Esophagus muscularis mucosa (tissue), 4 donors: ENCODE data around the gene STON1. TPM values are rescaled to one million over a fixed set of nuclear protein-coding genes. Genes with fewer than 3 reads are reported as not detected.
A peak's percentile ranks its signal among the peaks of the same experiment; 100 is the strongest.

ENCODE experiments used
- DNase-seq: peaks from one replicate; pipeline ENCODE4 v3.0.0-alpha.2; 2017; ENCODE audit errors: extremely low spot score
- H3K27ac ChIP-seq, 4 donors: fragments of 200-600 bp; sonication (generic); replicated peaks in 1 of 4; 1 replicate in 3 of 4; 2 replicates in 1 of 4; pipeline ENCODE4 v1.5.1; 2016 to 2019; ENCODE audit warnings: mild to moderate bottlenecking in 1 of 4
- H3K27me3 ChIP-seq, 4 donors: fragments of 200-600 bp; sonication (generic); one replicate each; pipeline versions ENCODE4 v1.5.1 to v1.6.0; 2016 to 2019
- H3K36me3 ChIP-seq, 4 donors: fragments of 200-600 bp; sonication (generic); one replicate each; pipeline ENCODE4 v1.5.1; 2016 to 2019
- H3K4me1 ChIP-seq, 4 donors: fragments of 200-600 bp; sonication (generic); one replicate each; pipeline ENCODE4 v1.5.1; 2016 to 2019
- H3K4me3 ChIP-seq, 4 donors: fragments of 200-600 bp; sonication (generic); 1 replicate in 2 of 4; 2 replicates in 2 of 4; pipeline ENCODE4 v1.5.1; 2016 to 2019; ENCODE audit warnings: mild to moderate bottlenecking in 4 of 4, moderate library complexity in 1 of 4
- H3K9me3 ChIP-seq, 4 donors: fragments of 200-600 bp; sonication (generic); 1 replicate in 3 of 4; 2 replicates in 1 of 4; pipeline ENCODE4 v1.5.1; 2016 to 2019
- EP300 ChIP-seq: sonication (generic); formaldehyde crosslinking; IDR thresholded peaks from one replicate; pipeline ENCODE4 v1.6.1; 2017; ENCODE audit warnings: antibody characterized with exemption
- POLR2A ChIP-seq: fragments of 450-650 bp; IDR thresholded peaks from one replicate; pipeline ENCODE4 v1.6.1; 2017; ENCODE audit warnings: antibody characterized with exemption, moderate library complexity, mild to moderate bottlenecking, low read depth
- POLR2AphosphoS5 ChIP-seq, 2 donors: sonication (generic); formaldehyde crosslinking; IDR thresholded peaks; one replicate each; pipeline ENCODE4 v1.6.1; 2017; ENCODE audit warnings: antibody characterized with exemption in 2 of 2
- WGBS: methylation state at CpG from one replicate; pipeline ENCODE4 v1.1.5; 2018; 5-methylcytosine and 5-hydroxymethylcytosine counted together
- intact Hi-C: fragments of 100-400 bp; cut with DNase I; formaldehyde crosslinking; loops from one replicate; pipeline ENCODE4 v1.15.1; 2023
- total RNA-seq, 4 donors: library from RNA; depleted of rRNA; stranded (reverse); fragments of >200 nt; gene quantifications; one replicate each; pipeline versions ENCODE4 v1.1.0 to v1.2.1, GENCODE V29; 2016
- TF ChIP-seq, protein P1 (sequence below), 3 experiments: fragments of 200-600 bp in 2 of 3; fragments of 450-650 bp in 1 of 3; sonication (generic) in 2 of 3; IDR thresholded peaks; one replicate each; pipeline ENCODE4 v1.5.1; 2017 to 2019; ENCODE audit warnings: antibody characterized with exemption in 3 of 3, mild to moderate bottlenecking in 2 of 3, moderate library complexity in 1 of 3

Gene STON1
- total RNA-seq, 4 donors from 2014 or later, result 135 to 198 (median 168) TPM

DNA sequence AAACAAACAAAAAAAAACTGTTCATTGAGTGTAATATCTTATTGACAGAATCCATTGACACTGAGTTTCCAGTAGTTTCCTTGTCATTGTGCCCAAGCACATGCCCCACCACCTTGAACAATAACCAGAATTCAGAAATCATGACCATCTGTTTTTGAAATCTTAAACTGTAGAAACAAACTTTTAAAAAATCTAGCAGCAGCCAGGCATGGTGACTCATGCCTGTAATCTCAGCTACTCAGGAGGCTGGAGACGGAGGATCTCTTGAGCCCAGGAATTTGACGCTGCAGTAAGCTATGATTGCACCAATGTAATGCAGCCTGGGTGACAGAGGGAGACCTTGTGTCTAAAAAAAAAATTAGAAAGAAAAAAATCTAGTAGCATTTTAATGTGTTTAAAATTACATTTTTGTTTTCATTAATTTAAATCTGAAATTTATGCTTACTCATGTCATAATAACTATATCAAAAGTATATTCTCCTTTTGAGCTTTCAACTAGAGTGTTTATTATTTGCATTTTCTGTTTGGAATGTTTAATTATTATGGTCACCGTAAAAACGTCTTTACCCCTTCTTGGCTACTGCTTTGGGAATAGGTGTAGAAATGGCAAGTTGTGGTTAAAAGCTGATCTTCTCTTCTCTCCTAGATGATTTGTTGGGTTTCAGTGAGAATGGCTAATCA lies 25.2 kb upstream of the STON1 start:
- peaks cover 0 to 60% (median 36%) of the 10 kb centered on the region in 4 donors for H3K36me3 ChIP-seq
- DNase-seq, result no peak
- no peaks in the 10 kb centered on the region for H3K9me3 ChIP-seq
- H3K4me1 ChIP-seq, result peaks cover 17 to 24% (median 20%) of the 10 kb centered on the region in 4 donors
- H3K27me3 ChIP-seq, result no peaks in the 10 kb centered on the region
- intact Hi-C loops, result no loop called here
- WGBS, result 62% methylated on average over 4 of the region's 4 CpGs
- no peak overlapping the region for H3K4me3 ChIP-seq
- peak overlapping the region in 2 of 4 donors; percentile 21 to 34 for H3K27ac ChIP-seq
- TF ChIP-seq EP300 (no peak), POLR2A (no peak), POLR2AphosphoS5 (IDR thresholded peaks at IDR 0.05) (no peak)
- TF ChIP-seq, protein P1, sequence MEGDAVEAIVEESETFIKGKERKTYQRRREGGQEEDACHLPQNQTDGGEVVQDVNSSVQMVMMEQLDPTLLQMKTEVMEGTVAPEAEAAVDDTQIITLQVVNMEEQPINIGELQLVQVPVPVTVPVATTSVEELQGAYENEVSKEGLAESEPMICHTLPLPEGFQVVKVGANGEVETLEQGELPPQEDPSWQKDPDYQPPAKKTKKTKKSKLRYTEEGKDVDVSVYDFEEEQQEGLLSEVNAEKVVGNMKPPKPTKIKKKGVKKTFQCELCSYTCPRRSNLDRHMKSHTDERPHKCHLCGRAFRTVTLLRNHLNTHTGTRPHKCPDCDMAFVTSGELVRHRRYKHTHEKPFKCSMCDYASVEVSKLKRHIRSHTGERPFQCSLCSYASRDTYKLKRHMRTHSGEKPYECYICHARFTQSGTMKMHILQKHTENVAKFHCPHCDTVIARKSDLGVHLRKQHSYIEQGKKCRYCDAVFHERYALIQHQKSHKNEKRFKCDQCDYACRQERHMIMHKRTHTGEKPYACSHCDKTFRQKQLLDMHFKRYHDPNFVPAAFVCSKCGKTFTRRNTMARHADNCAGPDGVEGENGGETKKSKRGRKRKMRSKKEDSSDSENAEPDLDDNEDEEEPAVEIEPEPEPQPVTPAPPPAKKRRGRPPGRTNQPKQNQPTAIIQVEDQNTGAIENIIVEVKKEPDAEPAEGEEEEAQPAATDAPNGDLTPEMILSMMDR (IDR thresholded peaks at IDR 0.05), result no peak

DNA sequence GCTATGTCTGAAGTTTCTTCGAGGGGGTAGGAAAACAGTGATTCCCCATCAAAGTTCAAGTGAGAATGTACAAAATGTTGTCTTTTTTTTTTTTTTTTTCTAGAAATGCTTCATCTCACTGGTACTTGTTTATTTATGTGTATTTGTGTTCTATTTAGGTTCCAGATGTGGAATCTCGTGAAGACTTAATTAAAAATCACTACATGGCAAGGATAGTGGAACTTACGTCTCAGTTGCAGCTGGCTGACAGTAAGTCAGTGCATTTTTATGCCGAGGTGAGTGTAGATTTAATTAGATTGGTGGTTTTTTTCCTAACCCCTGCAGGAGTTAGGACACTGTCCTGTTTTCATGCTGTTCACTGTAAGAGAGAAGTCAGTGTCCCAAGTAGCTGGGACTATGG lies 22.8 kb upstream of the STON1 start:
- H3K36me3 ChIP-seq, result peaks cover 4 to 47% (median 28%) of the 10 kb centered on the region in 4 donors
- H3K27ac ChIP-seq, result no peak overlapping the region
- DNase-seq, result no peak
- TF ChIP-seq, protein P1 (IDR thresholded peaks at IDR 0.05), result no peak
- TF ChIP-seq POLR2AphosphoS5 (IDR thresholded peaks at IDR 0.05) (no peak), POLR2A (no peak), EP300 (no peak)
- no peak overlapping the region for H3K4me3 ChIP-seq
- no peaks in the 10 kb centered on the region for H3K27me3 ChIP-seq
- 82% methylated on average over 4 of the region's 4 CpGs for WGBS
- H3K4me1 ChIP-seq, result peaks cover 21 to 45% (median 38%) of the 10 kb centered on the region in 4 donors
- intact Hi-C loops, result no loop called here
- no peaks in the 10 kb centered on the region for H3K9me3 ChIP-seq

DNA sequence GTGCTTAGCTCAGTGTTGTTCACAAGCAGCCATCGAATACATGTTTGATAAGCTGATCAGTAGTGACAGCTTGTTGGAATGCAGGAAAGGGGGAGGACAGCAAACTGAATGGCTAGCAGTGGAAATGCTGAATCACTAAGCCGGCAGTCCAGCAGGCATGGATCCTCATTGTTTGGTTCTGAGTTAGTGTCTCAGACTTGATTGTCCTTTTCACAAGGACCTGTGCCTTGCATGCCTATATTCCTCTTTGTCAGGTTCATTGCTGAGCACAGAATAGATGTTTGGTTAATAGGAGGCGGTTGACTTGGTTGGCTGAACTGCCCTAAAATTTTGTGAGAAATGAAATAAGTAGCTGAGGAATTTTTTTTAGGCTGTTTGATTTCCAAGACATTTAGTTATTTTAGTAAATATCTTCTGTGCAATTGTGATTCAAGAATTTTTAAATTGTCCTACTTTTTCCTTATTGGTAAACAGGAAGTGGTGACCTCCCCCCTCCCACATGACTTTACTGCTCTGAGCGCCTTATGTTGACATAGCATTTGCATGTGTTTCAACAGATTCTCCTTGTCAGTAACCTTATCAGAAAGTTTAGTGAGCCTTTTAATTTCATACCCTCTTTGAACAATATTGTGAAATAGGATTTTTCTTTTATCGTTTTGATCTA lies 21.4 kb upstream of the STON1 start:
- WGBS, result 53% methylated on average over 5 of the region's 5 CpGs
- Histone ChIP-seq H3K36me3 (peaks cover 4 to 51% (median 31%) of the 10 kb centered on the region in 4 donors), H3K27ac (peak overlapping the region; percentile 73 to 90 (median 80)), H3K27me3 (no peaks in the 10 kb centered on the region), H3K9me3 (no peaks in the 10 kb centered on the region), H3K4me1 (peaks cover 21 to 49% (median 44%) of the 10 kb centered on the region in 4 donors), H3K4me3 (no peak overlapping the region)
- TF ChIP-seq EP300, result no peak
- TF ChIP-seq POLR2AphosphoS5 (IDR thresholded peaks at IDR 0.05), result peak; percentile 27 to 68
- TF ChIP-seq POLR2A, result no peak
- intact Hi-C loops, result no loop called here
- DNase-seq, result no peak

DNA sequence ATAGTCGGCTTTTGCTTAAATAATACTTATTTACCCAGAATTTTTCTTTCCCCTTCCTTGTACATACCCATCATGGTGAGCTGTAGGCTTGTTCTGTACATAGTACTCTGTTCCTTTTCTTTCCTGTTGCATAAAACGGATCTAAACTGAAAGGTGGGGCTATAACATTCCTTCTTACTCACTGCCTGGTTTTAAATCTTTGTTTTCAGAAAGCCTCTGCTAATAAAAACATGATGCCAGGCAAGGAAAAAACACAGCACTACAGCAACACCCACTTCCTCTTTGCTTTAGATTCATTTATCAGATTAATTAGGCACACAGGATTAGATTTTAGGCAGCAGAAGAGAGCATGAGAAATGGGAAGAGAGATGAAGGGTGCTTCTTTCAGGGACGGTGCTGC lies 19.6 kb upstream of the STON1 start:
- H3K36me3 ChIP-seq, result peaks cover 4 to 57% (median 30%) of the 10 kb centered on the region in 4 donors
- TF ChIP-seq, protein P1 (IDR thresholded peaks at IDR 0.05), result no peak
- TF ChIP-seq POLR2AphosphoS5 (IDR thresholded peaks at IDR 0.05) (no peak), EP300 (no peak), POLR2A (no peak)
- DNase-seq, result no peak
- H3K4me3 ChIP-seq, result no peak overlapping the region
- no peaks in the 10 kb centered on the region for H3K9me3 ChIP-seq
- intact Hi-C loops, result no loop called here
- peak overlapping the region; percentile 73 to 90 (median 80) for H3K27ac ChIP-seq
- H3K27me3 ChIP-seq, result no peaks in the 10 kb centered on the region
- WGBS, result 47% methylated on average over 3 of the region's 3 CpGs
- peaks cover 21 to 57% (median 53%) of the 10 kb centered on the region in 4 donors for H3K4me1 ChIP-seq

DNA sequence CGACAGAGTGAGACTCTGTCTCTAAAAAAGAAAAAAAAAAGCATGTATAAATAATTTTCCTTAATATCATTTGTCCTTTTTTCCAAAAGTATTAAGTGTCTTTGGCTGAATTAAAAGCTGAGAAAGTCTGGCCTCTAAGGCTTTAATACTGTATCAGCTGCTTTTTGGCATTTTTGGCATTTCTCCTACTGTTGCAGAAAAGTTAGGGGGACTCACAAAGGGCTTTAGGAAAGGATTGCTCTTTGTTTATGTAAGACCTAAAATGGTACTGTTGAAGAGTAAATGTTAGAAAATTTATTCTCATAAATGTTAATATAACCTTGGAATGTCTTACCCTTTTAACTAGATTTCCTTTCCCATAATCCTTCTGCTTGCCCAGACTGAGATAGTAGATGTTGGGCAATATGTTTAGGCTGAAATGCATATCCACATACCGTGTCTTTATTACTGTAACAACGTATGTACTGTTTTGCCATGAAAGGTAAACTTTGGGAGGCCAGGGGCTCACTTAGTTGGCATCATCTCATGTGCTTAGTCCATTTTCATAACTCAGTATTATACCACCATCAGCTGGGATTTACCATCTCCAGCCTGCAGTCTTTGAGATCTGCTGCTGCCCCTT lies 18.0 kb upstream of the STON1 start:
- Histone ChIP-seq H3K4me1 (peaks cover 28 to 73% (median 67%) of the 10 kb centered on the region in 4 donors), H3K27ac (peak overlapping the region; percentile 47 to 90 (median 77)), H3K9me3 (no peaks in the 10 kb centered on the region), H3K36me3 (peaks cover 4 to 63% (median 29%) of the 10 kb centered on the region in 4 donors), H3K27me3 (no peaks in the 10 kb centered on the region), H3K4me3 (no peak overlapping the region)
- no peak for DNase-seq
- intact Hi-C loops, result no loop called here
- 76% methylated on average over 3 of the region's 3 CpGs for WGBS
- TF ChIP-seq POLR2AphosphoS5 (IDR thresholded peaks at IDR 0.05), result no peak
- TF ChIP-seq, protein P1 (IDR thresholded peaks at IDR 0.05), result no peak
- TF ChIP-seq EP300, result no peak
- no peak for TF ChIP-seq POLR2A
